SK-MEL-5 (cell line): ENCODE measurements around the gene PURA. TPM values are rescaled to one million over a fixed set of nuclear protein-coding genes. Genes with fewer than 3 reads are reported as not detected.

ENCODE experiments used
- DNase-seq: peaks from one replicate; pipeline ENCODE4 v3.0.0-alpha.2; 2016; ENCODE audit warnings: low read depth, low spot score
- in situ Hi-C: cut with HindIII; loops from 2 replicates; pipeline ENCODE4 v1.10.0; 2016; ENCODE audit warnings: low sequenced_read_pairs, high pct_unique_total_duplicates, low pct_unique_long_range_greater_than_20kb
- total RNA-seq: library from RNA; depleted of rRNA; stranded (reverse); fragments of >200 nt; shearing (Covaris generic); gene quantifications from 2 replicates; pipeline ENCODE4 v1.2.3, GENCODE V29; 2014; rRNA removed

The PURA gene
- total RNA-seq, 1 experiment from 2014 or later = 8.0 TPM

- no peak for DNase-seq
- in situ Hi-C loops = no loop called here
Measured at GRCh38 chr5:140172483-140172882, 58.6 kb downstream of the PURA start.

GRCh38 chr5:140174014-140174413 lies 60.1 kb downstream of the PURA start:
- DNase-seq = no peak
- in situ Hi-C loops = no loop called here

GRCh38 chr5:140174465-140175366 lies 60.8 kb downstream of the PURA start, which contains the start of gene CYSTM1:
CYSTM1 (plus strand) TSS chr5:140175188; CDS start chr5:140194466, 19,278 bp downstream.
- in situ Hi-C loops = no loop called here
- DNase-seq = peak; percentile 92

Other genes starting within 250 kb of the PURA start
- 7.3 and 7.8 TPM in 2 replicates for gene NRG2, start 70.8 kb upstream of the PURA start, total RNA-seq
- 1.9 and 2.0 TPM in 2 replicates for gene IGIP, start 11.8 kb downstream of the PURA start, total RNA-seq
- gene CYSTM1, start 61.1 kb downstream of the PURA start, total RNA-seq = 182 and 186 TPM in 2 replicates
- 68.3 and 82.2 TPM in 2 replicates for gene PFDN1, start 189.0 kb downstream of the PURA start, total RNA-seq
- gene HBEGF, start 232.5 kb downstream of the PURA start, total RNA-seq = 12.2 and 13.4 TPM in 2 replicates
- 0.16 and 0.18 TPM in 2 replicates for gene SLC4A9, start 246.1 kb downstream of the PURA start, total RNA-seq